HCT116 (cell line): ENCODE data around the gene GNAI1. TPM values are rescaled to one million over a fixed set of nuclear protein-coding genes. Genes with fewer than 3 reads are reported as not detected.
A peak's percentile ranks its signal among the peaks of the same experiment; 100 is the strongest.

ENCODE experiments used
- ATAC-seq: fragments of 200-7000 bp; cut with Tn5 transposase; 2 replicates; pipeline ENCODE4 v1.9.1; 2020; ENCODE audit warnings: mild to moderate bottlenecking, moderate library complexity
- BruUV-seq: library from RNA; stranded (reverse); fragments of 400-500 nt; replicated peaks from 2 replicates; lab custom pipeline; 2021; lab: Mats Ljungman, UMichigan
- CTCF ChIA-PET: fragments of 300-600 bp; sonication (Branson Sonifier 250); formaldehyde crosslinking; loops from one replicate; lab custom pipeline; 2021; ENCODE audit warnings: antibody characterized with exemption; lab: Charles Lee
- POLR2A ChIA-PET: fragments of 300-600, 350-600 bp; sonication (Branson Sonifier 250); formaldehyde crosslinking; loops from one replicate; lab custom pipeline; 2021; ENCODE audit warnings: antibody characterized with exemption; lab: Charles Lee
- RAD21 ChIA-PET, 2 experiments: fragments of 300-600 bp; sonication (Branson Sonifier 250); formaldehyde crosslinking; loops; one replicate each; lab custom pipeline; 2023; ENCODE audit warnings: low total read pairs in 2 of 2; ENCODE audit not compliant: uncharacterized antibody in 2 of 2, unreplicated experiment in 2 of 2, low non-redundant PET in 1 of 2; lab: Charles Lee
- DNase-seq: peaks from one replicate; pipeline ENCODE4 v3.0.0-alpha.2; 2010; ENCODE audit warnings: low read depth, low spot score
- H2AFZ ChIP-seq: fragments of 200-600 bp; shearing (Covaris generic), sonication (generic); 2 replicates; pipeline ENCODE4 v1.6.1; 2017; ENCODE audit warnings: low read depth, mixed run types, mixed read lengths, antibody characterized with exemption, low read length; ENCODE audit not compliant: poor library complexity, severe bottlenecking
- H3K27ac ChIP-seq: 2 replicates; pipeline ENCODE4 v1.5.1; 2012; ENCODE audit warnings: low read depth, low read length
- H3K27me3 ChIP-seq: fragments of 200-600 bp; sonication (generic); 2 replicates; pipeline ENCODE4 v1.6.1; 2016; ENCODE audit warnings: mixed run types, low read length, mixed read lengths; ENCODE audit not compliant: insufficient read depth
- H3K36me3 ChIP-seq, 2 experiments: fragments of 200-500 bp in 1 of 2; fragments of 200-600 bp in 1 of 2; sonication (Bioruptor generic) in 1 of 2; sonication (generic) in 1 of 2; 2 replicates each; pipeline versions ENCODE4 v1.5.1 to v1.6.1; 2014 to 2016; ENCODE audit warnings: low read length in 2 of 2, inconsistent platforms in 1 of 2, mixed read lengths in 1 of 2, mixed run types in 1 of 2; ENCODE audit not compliant: insufficient read depth in 2 of 2, control insufficient read depth in 1 of 2
- H3K4me1 ChIP-seq, 2 experiments: fragments of 200-600 bp in 1 of 2; sonication (generic) in 1 of 2; 2 replicates each; pipeline versions ENCODE4 v1.5.1 to v1.6.1; 2012 to 2017; ENCODE audit warnings: low read length in 2 of 2, inconsistent platforms in 1 of 2, mild to moderate bottlenecking in 1 of 2, mixed read lengths in 1 of 2, mixed run types in 1 of 2, moderate library complexity in 1 of 2; ENCODE audit not compliant: insufficient read depth in 2 of 2, control insufficient read depth in 1 of 2
- H3K4me2 ChIP-seq: fragments of 200-600 bp; sonication (generic); 2 replicates; pipeline ENCODE4 v1.6.1; 2017; ENCODE audit warnings: mixed run types, low read length, mixed read lengths
- H3K4me3 ChIP-seq, 2 experiments: fragments of 200-600 bp in 1 of 2; sonication (generic) in 1 of 2; replicated peaks in 1 of 2; 2 replicates each; pipeline ENCODE4 v1.5.1; 2011 to 2016; ENCODE audit warnings: low read length in 2 of 2, control low read depth in 1 of 2, low read depth in 1 of 2, mild to moderate bottlenecking in 1 of 2, mixed read lengths in 1 of 2, mixed run types in 1 of 2
- H3K79me2 ChIP-seq: fragments of 200-600 bp; sonication (generic); 2 replicates; pipeline ENCODE4 v1.6.1; 2017; ENCODE audit warnings: mild to moderate bottlenecking, mixed run types, low read length, moderate library complexity, mixed read lengths; ENCODE audit not compliant: insufficient read depth
- H3K9ac ChIP-seq: fragments of 200-600 bp; sonication (generic); 2 replicates; pipeline ENCODE4 v1.6.1; 2016; ENCODE audit warnings: low read length, mixed read lengths
- H3K9me2 ChIP-seq: fragments of 200-600 bp; sonication (generic), shearing (Covaris generic); 2 replicates; pipeline ENCODE4 v1.6.1; 2017; ENCODE audit warnings: mixed run types, mild to moderate bottlenecking, moderate library complexity; ENCODE audit not compliant: insufficient read depth
- H3K9me3 ChIP-seq, 2 experiments: fragments of 200-500 bp in 1 of 2; fragments of 200-600 bp in 1 of 2; sonication (Bioruptor generic) in 1 of 2; sonication (generic) in 1 of 2; 2 replicates each; pipeline ENCODE4 v1.6.1; 2014 to 2017; ENCODE audit warnings: low read length in 2 of 2, mixed read lengths in 2 of 2, inconsistent platforms in 1 of 2, low read depth in 1 of 2, mild to moderate bottlenecking in 1 of 2, mixed run types in 1 of 2, moderate library complexity in 1 of 2; ENCODE audit not compliant: control insufficient read depth in 1 of 2, insufficient read depth in 1 of 2
- H4K20me1 ChIP-seq: fragments of 200-600 bp; sonication (generic), shearing (Covaris generic); 2 replicates; pipeline ENCODE4 v1.6.1; 2017; ENCODE audit warnings: mixed run types, mild to moderate bottlenecking, moderate library complexity; ENCODE audit not compliant: insufficient read depth
- ATF3 ChIP-seq: IDR thresholded peaks from 2 replicates; pipeline ENCODE4 v1.6.1; 2012
- CTCF ChIP-seq, 3 experiments: fragments of 200-600 bp in 1 of 3; sonication (generic) in 1 of 3; IDR thresholded peaks in 2 of 3; conservative IDR thresholded peaks in 1 of 3; 2 replicates each; pipeline ENCODE4 v1.5.1; 2012 to 2017; ENCODE audit warnings: low read depth in 2 of 3, low read length in 2 of 3, antibody characterized with exemption in 1 of 3, borderline replicate concordance in 1 of 3, control low read depth in 1 of 3, mild to moderate bottlenecking in 1 of 3, mixed read lengths in 1 of 3, mixed run types in 1 of 3, moderate library complexity in 1 of 3; ENCODE audit not compliant: insufficient read depth in 1 of 3
- EGR1 ChIP-seq: IDR thresholded peaks from 2 replicates; pipeline ENCODE4 v1.6.1; 2012; ENCODE audit warnings: low read depth
- ELF1 ChIP-seq: IDR thresholded peaks from 2 replicates; pipeline ENCODE4 v1.6.1; 2012; ENCODE audit warnings: low read depth, borderline replicate concordance
- EZH2 ChIP-seq: fragments of 200-600 bp; sonication (generic); IDR thresholded peaks from 2 replicates; pipeline ENCODE4 v1.6.1; 2017; ENCODE audit warnings: antibody characterized with exemption, mixed run types
- FOSL1 ChIP-seq: IDR thresholded peaks from 2 replicates; pipeline ENCODE4 v1.6.1; 2012; ENCODE audit warnings: low read depth
- JUND ChIP-seq: IDR thresholded peaks from 2 replicates; pipeline ENCODE4 v1.6.1; 2012
- MAX ChIP-seq: IDR thresholded peaks from 2 replicates; pipeline ENCODE4 v1.6.1; 2012
- POLR2A ChIP-seq: IDR thresholded peaks from 2 replicates; pipeline ENCODE4 v1.7.0; 2011; ENCODE audit warnings: borderline replicate concordance; ENCODE audit not compliant: insufficient read depth, insufficient read length; ENCODE audit errors: extremely low read depth
- POLR2AphosphoS5 ChIP-seq: IDR thresholded peaks from 2 replicates; pipeline ENCODE4 v1.6.1; 2011; ENCODE audit warnings: mild to moderate bottlenecking, low read depth, low read length, moderate library complexity
- RAD21 ChIP-seq: IDR thresholded peaks from 2 replicates; pipeline ENCODE4 v1.6.1; 2012; ENCODE audit warnings: low read depth, mild to moderate bottlenecking
- REST ChIP-seq: IDR thresholded peaks from 2 replicates; pipeline ENCODE4 v1.6.1; 2012; ENCODE audit warnings: low read depth
- SIN3A ChIP-seq: IDR thresholded peaks from 2 replicates; pipeline ENCODE4 v1.6.1; 2012; ENCODE audit warnings: low read depth
- TCF7L2 ChIP-seq: IDR thresholded peaks from 2 replicates; pipeline ENCODE4 v1.7.0; 2011; ENCODE audit warnings: borderline replicate concordance, inconsistent platforms; ENCODE audit not compliant: insufficient read depth, insufficient read length; ENCODE audit errors: extremely low read depth
- ZFX ChIP-seq: fragments of 450-650 bp; IDR thresholded peaks from 2 replicates; pipeline ENCODE4 v1.6.1; 2017
- intact Hi-C: fragments of 100-400 bp; cut with micrococcal nuclease; formaldehyde crosslinking; loops from 2 replicates; pipeline ENCODE4 v1.10.0; 2022
- total RNA-seq: library from RNA; stranded (reverse); gene quantifications from one replicate; pipeline ENCODE4 v1.2.1, GENCODE V29; 2021; ENCODE audit not compliant: unreplicated experiment

Gene GNAI1
- total RNA-seq, 1 experiment from 2014 or later = 148 TPM

GRCh38 chr7:80142853-80143580, 8.4 kb downstream of the GNAI1 start (continued):
- TF ChIP-seq ELF1 (no peak), CTCF (IDR thresholded peaks at IDR 0.05 in 2 of 3, conservative IDR thresholded peaks at IDR 0.05 in 1 of 3; ENCODE audit: borderline replicate concordance in 1 of 3, insufficient read depth in 1 of 3, low read depth in 2 of 3, low read length in 2 of 3) (no peak), POLR2AphosphoS5 (no peak)
- TF ChIP-seq, all 23 proteins: peak for 0

- H3K4me2 ChIP-seq = peak overlapping the region; percentile 22
- TF ChIP-seq FOSL1 (no peak), CTCF (IDR thresholded peaks at IDR 0.05 in 2 of 3, conservative IDR thresholded peaks at IDR 0.05 in 1 of 3; ENCODE audit: borderline replicate concordance in 1 of 3, insufficient read depth in 1 of 3, low read depth in 2 of 3, low read length in 2 of 3) (no peak), RAD21 (no peak), EGR1 (no peak), REST (no peak), ZFX (no peak), ATF3 (no peak), SIN3A (no peak), ELF1 (no peak), POLR2A (no peak), MAX (no peak), TCF7L2 (no peak), EZH2 (no peak), JUND (no peak)
Observed at GRCh38 chr7:80145780-80146422, 11.3 kb downstream of the GNAI1 start.

More at GRCh38 chr7:80145780-80146422, 11.3 kb downstream of the GNAI1 start:
- peaks cover 100% of the 10 kb centered on the region for H3K79me2 ChIP-seq
- no TSS peak for BruUV-seq
- DNase-seq (no peak), ATAC-seq (peak; percentile 58; the same call in 1 of the 2 replicates)
- peaks cover 80 to 99% of the 10 kb centered on the region in 2 experiments for H3K4me1 ChIP-seq
- no peaks in the 10 kb centered on the region for H3K9me3 ChIP-seq
- intact Hi-C loops = no loop called here
- H3K27ac ChIP-seq = no peak overlapping the region
- ChIA-PET RAD21 (no interaction called here), CTCF (interaction anchor here (1.4 kb wide), 1 partner anchor 11 kb away, joined by 4 read pairs; the partner anchor contains the start of gene GNAI1), POLR2A (no interaction called here)
- peak overlapping the region; percentile 9; the same call in 1 of the 2 replicates for H3K9ac ChIP-seq
- H3K4me3 ChIP-seq = no peak overlapping the region
- peaks cover 63% of the 10 kb centered on the region for H4K20me1 ChIP-seq
- H3K36me3 ChIP-seq = no peaks in the 10 kb centered on the region
- H3K9me2 ChIP-seq = no peaks in the 10 kb centered on the region
- no peak overlapping the region for H2AFZ ChIP-seq
- H3K27me3 ChIP-seq = no peaks in the 10 kb centered on the region
